HG02973 (cell line): ENCODE results near the gene WDR45B.

Source experiments
- ATAC-seq: cut with Tn5 transposase; IDR thresholded peaks from one replicate; pipeline ENCODE4 v1.9.1; 2021; ENCODE audit warnings: moderate library complexity; ENCODE audit not compliant: unreplicated experiment

WDR45B gene

DNA sequence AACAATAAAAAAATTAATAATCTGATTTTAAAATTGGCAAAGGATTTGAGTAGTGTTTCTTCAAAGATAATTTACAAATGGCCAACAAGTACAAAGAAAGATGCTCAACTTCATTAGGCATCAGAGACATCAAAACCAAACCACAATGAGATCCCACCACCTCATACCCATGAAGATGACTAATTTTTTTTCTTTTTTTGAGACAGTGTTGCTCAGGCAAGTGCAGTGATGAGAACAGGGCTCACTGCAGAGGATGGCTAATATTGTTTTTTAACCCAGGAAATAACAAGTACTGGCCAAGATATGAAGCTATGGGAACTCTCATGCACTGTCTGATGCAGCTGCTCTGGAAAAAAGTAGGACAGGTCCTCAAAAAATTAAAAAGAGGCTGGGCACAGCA, 14.9 kb downstream of the WDR45B start:
- ATAC-seq = no peak

DNA sequence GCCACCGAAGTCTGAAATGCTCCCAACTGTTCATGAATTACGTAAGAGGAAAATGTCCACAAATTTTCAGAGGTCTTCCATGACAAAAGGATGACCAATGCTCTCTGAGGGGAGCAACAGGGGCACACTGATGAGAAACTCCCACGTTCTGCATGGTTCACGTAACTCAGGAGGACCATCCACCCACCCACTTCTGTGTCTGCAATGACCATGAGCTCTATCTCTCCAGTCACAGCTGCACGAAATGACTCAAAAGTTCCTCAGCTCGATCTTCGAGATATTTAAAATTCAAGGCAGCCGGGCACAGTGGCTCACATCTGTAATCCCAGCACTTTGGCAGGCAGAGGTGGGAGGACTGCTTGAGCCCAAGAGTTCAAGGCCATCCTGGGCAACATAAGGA, 15.8 kb downstream of the WDR45B start:
- no peak for ATAC-seq

DNA sequence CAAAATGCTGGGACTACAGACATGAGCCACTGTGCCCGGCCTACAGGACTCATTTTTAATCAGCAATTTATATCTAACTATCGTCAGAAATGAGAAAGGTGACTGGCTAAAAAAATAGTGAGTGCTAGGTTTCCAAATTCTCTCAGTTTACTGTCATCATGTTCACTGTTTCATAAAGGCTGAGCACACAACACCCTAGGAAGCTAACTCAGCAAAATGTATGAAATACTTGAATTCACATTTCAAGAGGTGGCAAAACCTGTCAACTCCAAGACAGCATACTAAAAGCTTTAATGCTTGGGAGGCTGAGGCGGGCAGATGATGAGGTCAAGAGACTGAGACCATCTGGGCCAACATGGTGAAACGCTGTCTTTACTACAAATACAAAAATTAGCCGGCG, 16.7 kb downstream of the WDR45B start:
- ATAC-seq = no peak

DNA sequence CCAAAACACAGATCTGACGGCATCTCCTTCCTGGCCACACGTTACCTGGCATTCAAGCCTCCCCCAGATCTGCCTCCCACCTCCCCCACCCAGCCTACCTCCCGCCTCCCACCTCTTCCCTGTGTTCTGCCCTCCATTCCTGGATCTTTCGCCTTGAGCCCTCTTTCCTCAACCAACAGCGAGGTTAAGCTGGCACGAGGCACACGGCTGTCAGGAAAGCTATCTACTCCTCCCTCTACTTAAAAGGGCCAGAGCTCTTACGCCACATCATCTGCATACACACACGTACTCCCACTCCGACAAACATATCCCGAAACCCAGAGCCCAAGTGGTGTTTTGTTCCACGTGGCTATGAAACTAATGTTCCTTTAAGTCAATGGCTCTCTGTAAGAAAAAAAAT, 18.0 kb downstream of the WDR45B start:
- no peak for ATAC-seq

DNA sequence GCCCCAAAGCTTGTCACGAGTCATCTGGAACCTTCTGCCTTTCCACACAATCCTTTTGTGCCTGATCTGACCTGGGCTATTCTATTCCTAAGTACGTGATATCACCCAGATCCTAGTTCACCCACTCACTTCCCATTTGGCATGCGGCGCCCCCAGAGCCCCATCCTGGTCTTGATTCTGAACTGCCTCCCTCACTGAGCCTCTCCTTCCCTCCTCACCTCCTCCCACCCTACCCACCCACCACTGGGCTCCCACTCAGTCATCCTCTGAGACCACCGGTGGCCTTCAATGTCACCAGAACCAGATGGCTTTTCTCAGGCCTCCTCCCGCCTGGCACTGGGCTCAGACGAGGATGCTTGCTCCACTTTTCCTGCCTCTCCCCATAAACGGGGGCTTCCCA, 18.5 kb downstream of the WDR45B start:
- ATAC-seq = no peak

DNA sequence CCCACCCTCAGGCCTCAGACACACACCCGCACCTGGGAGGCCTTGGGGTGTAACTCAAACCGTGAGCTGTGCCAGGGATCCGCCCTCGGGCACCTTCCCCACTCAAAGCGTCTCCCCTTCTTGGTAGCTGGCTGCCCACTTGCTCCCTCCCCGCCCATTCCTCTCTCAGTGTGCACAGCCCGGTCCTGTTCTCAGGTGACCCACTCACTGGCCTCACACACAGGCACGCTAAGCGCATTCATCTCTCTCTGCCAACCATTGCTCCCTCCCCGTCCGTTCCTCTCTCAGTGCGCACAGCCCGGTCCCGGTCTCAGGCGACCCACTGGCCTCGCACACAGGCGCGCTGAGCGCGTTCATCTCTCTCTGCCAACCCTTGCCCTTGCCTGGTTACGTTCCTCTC, 20.8 kb downstream of the WDR45B start:
- ATAC-seq = no peak

DNA sequence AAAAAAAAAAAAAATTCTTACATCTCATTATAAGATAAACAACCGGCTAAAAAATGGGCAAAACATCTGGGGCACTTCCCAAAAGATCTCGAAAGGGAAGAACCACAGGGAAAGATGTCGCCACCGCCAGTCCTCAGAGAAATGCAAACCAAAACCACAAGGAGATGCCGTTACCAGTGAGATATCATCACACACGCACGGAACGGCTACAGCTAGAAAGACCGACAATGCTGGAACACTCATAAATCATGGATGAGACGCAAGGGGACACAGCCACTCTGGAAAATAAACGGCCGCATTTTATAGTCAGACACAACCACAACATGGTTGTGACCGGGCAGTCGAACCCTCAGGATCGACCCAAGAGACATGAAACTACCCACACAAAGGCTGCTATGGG, 24.5 kb downstream of the WDR45B start:
- ATAC-seq = no peak

DNA sequence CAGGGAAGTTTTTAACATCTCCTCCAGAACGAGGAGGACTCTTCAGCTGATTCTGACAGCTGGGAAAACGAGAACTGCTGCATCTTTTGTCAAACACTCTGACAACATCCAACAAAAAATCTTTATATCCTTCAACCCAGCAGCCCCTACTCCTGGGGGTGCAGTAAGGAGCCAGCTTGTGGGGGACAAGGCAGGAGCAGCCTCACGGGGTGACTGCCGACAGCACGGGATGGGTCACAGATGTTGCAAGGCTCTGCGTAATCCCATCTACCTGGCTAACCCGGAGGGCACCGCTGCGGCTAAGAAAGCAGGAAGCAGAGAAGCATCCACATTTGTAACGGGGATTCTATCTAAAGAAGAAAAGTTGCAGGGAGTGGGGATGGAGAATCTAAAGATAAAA, 28.6 kb downstream of the WDR45B start:
- no peak for ATAC-seq

DNA sequence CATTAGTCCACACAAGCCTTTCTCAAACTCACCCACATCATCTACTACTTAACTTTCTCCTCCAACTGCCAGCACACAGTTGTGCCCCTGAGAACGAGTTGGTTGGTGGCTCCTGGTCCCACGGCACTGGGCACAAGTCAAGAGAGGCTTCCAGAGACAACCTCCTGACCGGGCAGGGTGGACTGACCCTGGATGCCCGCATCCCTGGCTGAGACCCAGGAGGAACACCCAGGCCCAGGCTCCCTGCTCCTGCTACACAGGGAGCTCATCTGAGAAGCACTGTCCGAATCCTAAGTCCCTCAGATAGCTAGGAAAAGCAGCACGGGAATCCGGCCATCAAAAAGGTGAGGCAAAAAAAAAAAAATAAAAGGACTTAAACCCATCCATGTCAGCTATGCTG, 29.0 kb downstream of the WDR45B start:
- ATAC-seq = no peak

DNA sequence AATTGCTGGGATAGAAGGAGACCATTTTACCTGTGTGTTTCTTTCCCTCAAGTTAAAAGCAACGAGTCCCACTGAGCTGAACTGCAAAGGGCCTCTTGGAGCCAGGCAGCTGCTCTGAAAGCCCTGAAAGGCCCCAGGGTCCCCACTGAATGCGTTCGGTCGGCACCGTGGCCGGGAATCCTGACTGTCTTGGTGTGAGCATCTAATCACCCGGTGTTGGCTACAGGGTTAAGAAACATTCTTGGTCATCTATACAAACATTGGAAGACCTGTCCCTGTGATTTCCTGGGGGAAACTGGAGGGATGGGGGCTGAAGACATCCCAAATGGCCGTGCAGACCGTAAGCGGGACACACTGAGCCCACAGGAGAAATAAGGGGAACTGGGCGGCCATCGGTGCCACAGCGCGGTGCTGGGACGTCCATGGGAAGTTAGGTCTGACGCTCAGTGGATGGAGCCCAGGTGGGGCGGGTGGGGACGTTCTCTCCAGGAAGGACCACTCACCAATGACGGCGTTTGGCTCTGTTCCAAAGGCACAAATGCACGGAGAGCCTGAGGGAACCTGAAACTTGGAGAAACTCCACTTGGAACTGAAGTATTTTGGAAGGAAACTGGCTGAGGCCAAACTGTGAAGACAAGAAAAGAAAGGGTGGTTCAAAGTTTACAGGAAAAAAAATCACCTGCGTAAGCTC, 32.1 kb downstream of the WDR45B start:
- ATAC-seq = no peak

DNA sequence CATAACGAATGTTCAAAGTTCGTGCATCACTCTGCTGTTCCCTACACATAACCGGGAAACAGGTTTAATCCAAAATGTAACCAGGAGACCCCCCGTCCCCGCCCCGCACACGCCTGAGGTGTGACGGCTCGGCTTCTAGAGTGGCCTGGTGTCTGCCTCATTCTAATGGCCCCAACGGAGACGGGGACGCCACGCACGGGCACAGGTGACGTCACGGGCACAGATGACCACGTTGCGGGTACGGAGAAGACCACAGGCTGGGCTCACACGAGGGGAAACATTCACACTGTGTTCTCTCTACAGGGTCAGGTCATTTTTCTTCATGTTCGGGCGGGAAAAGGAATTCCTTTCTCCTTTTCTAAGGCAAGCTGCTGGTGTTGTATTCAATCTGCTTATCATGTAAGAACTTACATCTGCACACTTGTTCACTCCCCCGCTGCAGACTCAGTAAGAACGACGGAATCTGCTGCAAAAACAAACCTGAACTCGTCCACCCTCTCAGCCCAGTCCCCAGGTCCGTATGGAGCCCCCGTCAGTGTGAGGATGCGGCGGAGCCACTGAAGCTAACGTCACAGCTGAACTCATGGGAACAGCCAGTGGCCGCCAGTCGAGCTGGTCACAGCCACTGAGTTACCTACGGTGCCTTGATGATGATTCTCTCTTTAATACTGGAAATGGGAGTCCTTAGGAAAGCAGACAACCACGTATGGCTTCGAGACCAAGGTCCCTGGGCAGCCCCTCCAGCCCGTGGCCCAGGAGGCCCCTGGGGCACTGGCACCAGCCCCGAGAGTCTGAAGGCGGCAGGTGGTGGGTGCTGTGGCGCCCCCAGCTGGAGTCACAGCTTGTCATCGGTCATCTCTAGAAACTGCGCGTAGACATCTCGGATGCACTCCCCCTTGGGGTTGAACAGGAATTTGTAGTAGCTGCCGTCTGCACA, 32.9 kb downstream of the WDR45B start:
- no peak for ATAC-seq

DNA sequence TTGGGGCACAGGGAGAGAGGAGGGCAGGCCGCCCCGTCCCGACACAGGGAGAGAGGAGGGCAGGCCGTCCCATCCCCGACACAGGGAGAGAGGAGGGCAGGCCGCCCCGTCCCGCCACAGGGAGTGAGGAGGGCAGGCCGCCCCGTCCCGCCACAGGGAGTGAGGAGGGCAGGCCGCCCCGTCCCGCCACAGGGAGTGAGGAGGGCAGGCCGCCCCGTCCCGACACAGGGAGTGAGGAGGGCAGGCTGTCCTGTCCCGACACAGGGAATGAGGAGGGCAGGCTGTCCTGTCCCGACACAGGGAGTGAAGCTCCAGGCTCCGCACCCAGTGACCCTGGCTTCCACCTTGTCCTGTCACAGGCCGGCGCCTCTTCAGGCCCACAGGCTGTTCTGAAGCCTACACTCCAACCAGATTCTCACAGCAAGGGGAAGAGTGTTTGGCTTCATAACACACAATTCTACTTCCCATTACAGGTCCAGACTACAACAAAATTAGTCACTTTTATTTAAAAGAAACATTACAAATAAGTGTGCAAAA, 34.1 kb downstream of the WDR45B start:
- ATAC-seq = no peak

DNA sequence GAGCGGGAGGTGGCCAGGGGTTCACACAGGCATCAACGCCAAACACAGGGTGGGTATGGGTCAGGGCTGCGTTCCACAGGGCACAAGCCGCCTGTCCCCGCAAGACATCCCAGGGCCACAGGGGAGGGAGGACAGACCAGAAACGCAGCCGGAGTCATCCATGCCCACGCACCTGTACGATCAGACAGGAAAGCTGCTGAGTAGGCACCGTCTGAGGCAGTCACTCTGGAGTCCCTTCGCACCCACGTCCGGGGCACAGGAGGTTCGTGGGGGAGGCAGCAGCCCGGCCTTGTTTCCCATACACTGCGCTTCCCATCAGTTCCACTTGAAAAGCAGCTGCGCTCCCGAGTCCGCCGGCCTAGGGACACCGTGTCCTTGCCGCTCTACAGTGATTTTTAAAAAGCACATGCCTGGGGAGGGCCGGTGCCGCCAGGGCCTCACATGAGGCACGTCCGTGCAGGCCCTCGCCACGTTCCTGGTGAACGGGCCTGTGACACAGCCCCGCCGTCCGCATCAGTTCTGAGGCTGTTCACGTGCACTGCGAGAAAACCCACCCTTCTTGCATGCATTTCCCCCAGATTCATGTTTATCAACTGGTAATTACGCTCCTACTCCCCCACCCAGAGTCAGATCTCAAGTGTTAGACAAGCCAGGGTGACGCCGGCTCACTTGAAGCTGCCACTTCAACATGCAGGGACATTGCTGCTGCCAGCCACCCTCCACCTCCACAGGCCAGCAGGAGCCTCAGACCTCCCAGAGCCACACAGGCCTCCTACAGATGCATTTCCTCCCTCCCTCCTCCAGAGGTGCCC, 34.8 kb downstream of the WDR45B start:
- no peak for ATAC-seq

DNA sequence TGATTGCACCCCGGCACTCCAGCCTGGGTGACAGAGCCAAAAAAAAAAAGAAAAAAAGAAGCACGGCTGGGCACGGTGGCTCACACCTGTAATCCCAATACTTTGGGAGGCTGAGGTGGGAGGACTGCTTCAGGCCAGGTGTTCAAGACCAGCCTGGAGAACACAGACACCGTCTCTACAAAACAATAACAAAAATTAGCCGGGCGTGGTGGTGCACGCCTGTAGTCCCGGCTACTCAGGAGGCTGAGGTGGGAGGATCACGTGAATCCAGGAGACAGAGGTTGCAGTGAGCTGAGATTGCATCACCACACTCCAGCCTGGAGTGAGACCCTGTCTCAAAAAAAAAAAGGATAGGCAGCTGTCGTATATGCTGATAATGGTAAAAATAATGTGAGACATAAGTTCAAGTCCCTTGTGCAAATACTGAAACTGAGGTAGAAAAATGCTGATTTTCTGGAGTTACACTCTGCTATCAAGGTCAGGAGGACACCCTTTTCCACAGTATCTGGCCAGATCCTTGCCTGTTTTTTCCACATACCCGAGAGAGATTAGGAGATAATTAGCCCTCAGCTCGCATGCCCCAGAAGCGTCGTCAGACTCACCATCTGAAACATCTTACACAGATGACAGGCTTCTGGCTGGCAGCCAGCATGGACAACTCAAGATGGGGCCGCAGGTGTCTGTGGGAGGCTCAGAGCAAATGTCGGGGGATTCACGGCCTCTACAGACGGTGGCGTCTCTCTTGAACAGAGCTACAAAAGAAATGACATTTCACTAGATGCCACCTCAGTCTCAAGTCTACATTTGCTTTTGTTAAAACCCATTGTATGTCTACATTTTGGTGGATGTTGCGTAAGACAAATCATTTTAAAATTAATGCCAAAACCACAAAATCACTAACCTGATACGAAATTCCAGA, 36.8 kb downstream of the WDR45B start:
- no peak for ATAC-seq

DNA sequence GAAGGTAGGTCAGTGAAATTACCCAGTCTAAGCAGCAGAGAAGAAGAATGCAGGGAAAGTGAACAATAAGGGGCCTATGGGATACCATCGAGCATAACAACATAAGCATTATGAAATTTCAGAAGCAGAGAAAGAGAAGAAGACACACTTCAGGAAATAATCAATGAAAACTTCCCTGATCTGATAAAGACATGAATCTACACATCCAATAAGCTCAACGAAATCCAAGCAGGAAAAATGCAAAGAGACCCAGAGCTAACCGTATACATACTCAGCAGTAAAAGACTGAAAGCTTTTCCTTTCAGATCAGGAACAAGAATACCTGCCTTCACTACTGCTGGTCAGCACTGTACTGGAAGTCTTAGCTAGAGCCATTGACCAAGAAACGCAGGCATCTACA, 38.6 kb downstream of the WDR45B start:
- no peak for ATAC-seq

DNA sequence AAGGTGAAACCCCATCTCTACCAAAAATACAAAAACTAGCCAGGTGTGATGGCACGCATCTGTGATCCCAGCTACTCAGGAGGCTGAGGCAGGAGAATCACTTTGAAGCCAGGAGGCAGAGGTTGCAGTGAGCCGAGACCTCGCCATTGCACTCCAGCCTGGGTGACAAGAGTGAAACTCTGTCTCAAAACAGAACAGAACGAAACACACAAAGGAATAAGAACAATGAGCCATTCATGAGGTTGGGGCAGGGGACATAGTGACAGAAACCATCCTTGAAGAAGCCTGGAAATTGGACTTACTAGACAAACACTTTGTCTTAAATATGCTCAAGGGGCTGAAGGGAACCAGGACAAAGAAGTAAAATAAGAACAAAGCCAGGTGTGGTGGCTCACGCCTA, 39.4 kb downstream of the WDR45B start:
- ATAC-seq = no peak

DNA sequence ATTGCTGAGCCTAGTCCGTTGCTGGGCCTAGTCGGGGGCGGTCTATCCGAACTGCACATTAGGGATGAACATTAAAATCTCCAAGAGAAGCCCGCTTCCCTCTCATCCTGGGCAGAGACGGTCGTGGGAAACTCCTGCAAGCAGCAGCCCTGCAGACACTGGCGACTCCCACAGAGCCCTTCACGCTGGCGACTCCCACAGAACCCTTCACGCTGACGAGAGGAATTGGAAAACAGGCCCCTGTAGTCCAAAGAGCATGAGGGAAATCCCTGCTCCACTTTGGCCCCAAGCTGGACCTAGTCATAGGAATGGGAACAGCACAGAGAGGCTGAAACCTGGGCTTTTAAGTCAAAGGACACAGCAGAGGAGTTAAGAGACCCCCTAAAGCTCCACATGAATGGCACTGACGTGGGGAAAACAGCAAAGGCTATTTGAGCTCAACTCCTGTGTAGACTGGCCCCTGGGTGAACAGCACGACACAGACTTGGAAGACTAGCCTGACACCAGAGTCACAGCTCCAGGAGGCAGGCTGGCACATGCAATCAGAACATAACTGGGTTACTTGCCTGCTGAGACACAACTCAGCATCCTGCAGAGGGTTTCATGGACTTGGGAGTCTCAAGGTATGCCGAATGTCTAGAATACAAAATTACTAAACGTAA, 42.2 kb downstream of the WDR45B start:
- ATAC-seq = no peak

DNA sequence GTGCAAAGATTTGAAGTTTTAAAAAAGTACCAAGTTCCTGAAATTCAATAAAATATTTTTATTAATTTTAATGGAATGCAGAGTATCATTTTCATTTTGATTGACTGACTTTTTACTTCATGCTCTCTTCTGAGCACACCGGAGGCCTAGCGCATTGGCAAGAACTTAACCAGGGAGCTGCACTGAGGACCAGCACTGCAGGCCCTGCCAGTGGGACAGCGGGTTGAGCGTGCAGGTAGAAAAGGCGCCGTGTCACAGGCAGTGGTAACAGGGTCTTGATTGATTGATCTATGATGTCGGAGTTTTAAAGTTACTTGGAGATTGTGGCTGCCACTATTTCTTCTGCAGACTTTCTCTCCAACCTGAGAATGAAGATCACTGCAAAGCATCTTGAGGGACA, 43.7 kb downstream of the WDR45B start:
- ATAC-seq = no peak

DNA sequence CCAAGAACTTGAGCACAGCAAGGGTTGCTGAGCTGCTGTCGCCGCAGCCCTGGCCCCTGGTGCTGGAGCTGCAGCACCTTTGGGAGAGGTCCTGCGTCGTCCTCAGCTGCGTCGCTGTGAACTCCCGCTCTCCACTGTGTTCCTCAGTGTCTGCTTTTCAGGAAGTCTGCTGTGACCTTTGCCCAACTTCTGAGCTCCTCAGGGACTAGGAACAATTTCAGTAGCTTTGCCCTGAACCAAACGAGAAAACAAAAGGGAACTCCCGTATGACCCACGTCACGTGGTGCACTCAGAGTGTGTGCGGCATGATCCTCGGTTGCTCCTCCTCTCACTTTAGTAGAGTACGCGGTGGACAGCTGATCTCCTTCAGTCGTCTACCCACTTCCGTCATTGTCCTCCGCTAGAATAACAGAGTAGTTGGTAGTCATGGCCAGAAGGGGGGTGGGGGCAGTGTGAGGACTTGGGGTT, 44.2 kb downstream of the WDR45B start:
- no peak for ATAC-seq
